Measurements from ENCODE around the gene MMP1.

MMP1 gene

DNA sequence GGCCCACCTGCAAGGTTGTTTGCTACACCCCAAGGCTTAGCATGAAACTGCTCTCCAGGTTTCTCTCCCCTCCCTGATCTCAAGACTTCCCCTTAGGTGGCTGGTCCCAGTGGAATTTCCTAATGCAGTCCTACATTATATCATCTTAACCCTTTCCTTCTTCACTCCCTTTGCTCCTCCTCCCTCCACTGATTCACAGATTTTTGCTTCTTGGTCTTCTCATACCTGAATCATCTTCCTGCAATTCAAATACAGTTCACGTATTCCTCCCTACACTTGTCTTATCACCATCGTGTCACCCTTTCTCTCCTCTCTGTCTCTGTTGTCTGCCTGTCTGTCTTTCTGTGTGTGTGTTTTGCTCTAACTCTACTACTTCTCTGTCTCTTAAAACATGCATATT lies 34.5 kb downstream of the MMP1 start:
- Histone ChIP-seq H3K4me3 (ENCODE audit: low read depth in 1 of 2, low read length in 2 of 2) (no peak overlapping the region), H4K20me1 (ENCODE audit: insufficient read depth, low read length) (no peaks in the 10 kb centered on the region), H3K9me3 (ENCODE audit: insufficient read depth, low read length, severe bottlenecking) (no peaks in the 10 kb centered on the region), H3K4me1 (ENCODE audit: insufficient read depth, low read length) (no peaks in the 10 kb centered on the region), H2AFZ (ENCODE audit: low read depth, low read length) (no peak overlapping the region), H3K4me2 (ENCODE audit: insufficient read depth, low read length) (no peak overlapping the region), H3K36me3 (ENCODE audit: insufficient read depth, low read length) (no peaks in the 10 kb centered on the region), H3K9ac (ENCODE audit: low read depth, low read length) (no peak overlapping the region), H3K79me2 (ENCODE audit: insufficient read depth, low read length) (no peaks in the 10 kb centered on the region), H3K27ac (ENCODE audit: low read length) (no peak overlapping the region), H3K27me3 (ENCODE audit: insufficient read depth, low read length, poor library complexity) (peaks cover 5% of the 10 kb centered on the region)
- DNase-seq (no peak), ATAC-seq (ENCODE audit: insufficient read depth, low read depth) (no peak)
- TF ChIP-seq, protein P1, sequence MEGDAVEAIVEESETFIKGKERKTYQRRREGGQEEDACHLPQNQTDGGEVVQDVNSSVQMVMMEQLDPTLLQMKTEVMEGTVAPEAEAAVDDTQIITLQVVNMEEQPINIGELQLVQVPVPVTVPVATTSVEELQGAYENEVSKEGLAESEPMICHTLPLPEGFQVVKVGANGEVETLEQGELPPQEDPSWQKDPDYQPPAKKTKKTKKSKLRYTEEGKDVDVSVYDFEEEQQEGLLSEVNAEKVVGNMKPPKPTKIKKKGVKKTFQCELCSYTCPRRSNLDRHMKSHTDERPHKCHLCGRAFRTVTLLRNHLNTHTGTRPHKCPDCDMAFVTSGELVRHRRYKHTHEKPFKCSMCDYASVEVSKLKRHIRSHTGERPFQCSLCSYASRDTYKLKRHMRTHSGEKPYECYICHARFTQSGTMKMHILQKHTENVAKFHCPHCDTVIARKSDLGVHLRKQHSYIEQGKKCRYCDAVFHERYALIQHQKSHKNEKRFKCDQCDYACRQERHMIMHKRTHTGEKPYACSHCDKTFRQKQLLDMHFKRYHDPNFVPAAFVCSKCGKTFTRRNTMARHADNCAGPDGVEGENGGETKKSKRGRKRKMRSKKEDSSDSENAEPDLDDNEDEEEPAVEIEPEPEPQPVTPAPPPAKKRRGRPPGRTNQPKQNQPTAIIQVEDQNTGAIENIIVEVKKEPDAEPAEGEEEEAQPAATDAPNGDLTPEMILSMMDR (IDR thresholded peaks at IDR 0.05; ENCODE audit: borderline replicate concordance, extremely low read depth, low read length, poor library complexity, severe bottlenecking) = no peak
- no peak for TF ChIP-seq EZH2 (IDR thresholded peaks at IDR 0.05; ENCODE audit: borderline replicate concordance, low read depth, low read length, severe bottlenecking)

DNA sequence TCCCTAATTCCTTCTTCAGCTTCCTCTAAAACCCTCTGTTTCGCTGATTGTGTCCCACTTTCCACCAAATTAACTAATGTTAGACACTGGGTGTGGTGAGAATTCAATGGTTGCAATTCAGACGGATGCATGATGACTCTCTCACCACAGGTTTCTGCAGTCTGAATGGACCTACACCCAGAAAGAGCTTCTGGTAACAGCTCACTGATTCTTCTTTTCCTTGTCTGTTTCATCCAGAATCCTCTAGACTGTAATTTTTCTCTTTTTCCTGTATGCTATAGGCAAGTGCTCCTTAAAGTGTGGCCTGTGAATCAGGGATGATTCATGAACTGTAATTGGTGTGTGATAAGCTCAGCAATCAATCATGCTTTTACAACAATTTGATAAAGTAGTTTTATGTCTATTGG lies 35.6 kb downstream of the MMP1 start:
- DNase-seq (no peak), ATAC-seq (ENCODE audit: insufficient read depth, low read depth) (no peak)
- no peaks in the 10 kb centered on the region for H3K36me3 ChIP-seq (ENCODE audit: insufficient read depth, low read length)
- no peak overlapping the region for H3K27ac ChIP-seq (ENCODE audit: low read length)
- no peak for TF ChIP-seq EZH2 (IDR thresholded peaks at IDR 0.05; ENCODE audit: borderline replicate concordance, low read depth, low read length, severe bottlenecking)
- TF ChIP-seq, protein P1 (IDR thresholded peaks at IDR 0.05; ENCODE audit: borderline replicate concordance, extremely low read depth, low read length, poor library complexity, severe bottlenecking) = no peak
- no peak overlapping the region for H3K4me2 ChIP-seq (ENCODE audit: insufficient read depth, low read length)
- H3K27me3 ChIP-seq (ENCODE audit: insufficient read depth, low read length, poor library complexity) = peaks cover 13% of the 10 kb centered on the region
- H3K4me3 ChIP-seq (ENCODE audit: low read depth in 1 of 2, low read length in 2 of 2) = no peak overlapping the region
- no peaks in the 10 kb centered on the region for H4K20me1 ChIP-seq (ENCODE audit: insufficient read depth, low read length)
- H3K9me3 ChIP-seq (ENCODE audit: insufficient read depth, low read length, severe bottlenecking) = no peaks in the 10 kb centered on the region
- H3K4me1 ChIP-seq (ENCODE audit: insufficient read depth, low read length) = no peaks in the 10 kb centered on the region
- no peak overlapping the region for H2AFZ ChIP-seq (ENCODE audit: low read depth, low read length)
- no peak overlapping the region for H3K9ac ChIP-seq (ENCODE audit: low read depth, low read length)
- no peaks in the 10 kb centered on the region for H3K79me2 ChIP-seq (ENCODE audit: insufficient read depth, low read length)

GRCh38 chr11:102761646-102762238 lies 36.2 kb downstream of the MMP1 start:
- Histone ChIP-seq H3K79me2 (ENCODE audit: insufficient read depth, low read length) (no peaks in the 10 kb centered on the region), H3K4me2 (ENCODE audit: insufficient read depth, low read length) (no peak overlapping the region), H3K27ac (ENCODE audit: low read length) (no peak overlapping the region), H3K36me3 (ENCODE audit: insufficient read depth, low read length) (no peaks in the 10 kb centered on the region), H4K20me1 (ENCODE audit: insufficient read depth, low read length) (no peaks in the 10 kb centered on the region), H3K4me1 (ENCODE audit: insufficient read depth, low read length) (no peaks in the 10 kb centered on the region), H3K4me3 (ENCODE audit: low read depth in 1 of 2, low read length in 2 of 2) (no peak overlapping the region), H3K9ac (ENCODE audit: low read depth, low read length) (no peak overlapping the region), H2AFZ (ENCODE audit: low read depth, low read length) (no peak overlapping the region), H3K9me3 (ENCODE audit: insufficient read depth, low read length, severe bottlenecking) (no peaks in the 10 kb centered on the region), H3K27me3 (ENCODE audit: insufficient read depth, low read length, poor library complexity) (peaks cover 13% of the 10 kb centered on the region)
- DNase-seq = no peak
- no peak for ATAC-seq (ENCODE audit: insufficient read depth, low read depth)
- TF ChIP-seq, protein P1 (IDR thresholded peaks at IDR 0.05; ENCODE audit: borderline replicate concordance, extremely low read depth, low read length, poor library complexity, severe bottlenecking) = no peak
- no peak for TF ChIP-seq EZH2 (IDR thresholded peaks at IDR 0.05; ENCODE audit: borderline replicate concordance, low read depth, low read length, severe bottlenecking)

All from DND-41 (cell line).